ENCODE data around the gene FASLG. TPM values are rescaled to one million over a fixed set of nuclear protein-coding genes. Genes with fewer than 3 reads are reported as not detected.
A peak's percentile ranks its signal among the peaks of the same experiment; 100 is the strongest.

The FASLG gene
- total and polyA plus RNA-seq, 10 donors = 0.44 to 7.1 (median 2.9) TPM

DNA sequence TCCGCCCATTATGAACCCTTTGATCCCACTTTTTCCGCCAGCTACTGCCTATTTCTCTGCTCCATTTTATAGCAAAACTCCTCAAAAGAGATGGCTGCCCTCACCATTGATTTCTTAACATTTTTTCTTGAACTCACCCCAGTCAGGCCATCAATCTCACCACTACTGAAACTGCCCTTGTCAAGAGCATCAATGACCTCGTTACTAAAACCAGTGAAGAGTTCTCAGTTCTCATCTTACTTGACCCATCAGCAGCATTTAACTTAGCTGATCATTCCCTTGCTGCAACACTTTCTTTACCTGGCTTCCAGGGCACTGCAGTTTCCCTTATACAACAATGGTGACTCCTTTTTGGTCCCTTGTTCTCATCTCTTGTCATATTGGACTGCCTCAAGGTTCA is 35.2 kb upstream of the FASLG start:
- no peak overlapping the region for H3K4me3 ChIP-seq
- intact Hi-C loops (cut with DNase I; ENCODE audit: low total_unique reads) = loop anchor here (10.0 kb wide), 1 partner anchor 91 kb away; no protein-coding TSS in a partner anchor
- H3K27ac ChIP-seq = no peak overlapping the region
- peaks cover 4 to 35% (median 30%) of the 10 kb centered on the region in 8 donors for H3K9me3 ChIP-seq
- TF ChIP-seq, protein P1, sequence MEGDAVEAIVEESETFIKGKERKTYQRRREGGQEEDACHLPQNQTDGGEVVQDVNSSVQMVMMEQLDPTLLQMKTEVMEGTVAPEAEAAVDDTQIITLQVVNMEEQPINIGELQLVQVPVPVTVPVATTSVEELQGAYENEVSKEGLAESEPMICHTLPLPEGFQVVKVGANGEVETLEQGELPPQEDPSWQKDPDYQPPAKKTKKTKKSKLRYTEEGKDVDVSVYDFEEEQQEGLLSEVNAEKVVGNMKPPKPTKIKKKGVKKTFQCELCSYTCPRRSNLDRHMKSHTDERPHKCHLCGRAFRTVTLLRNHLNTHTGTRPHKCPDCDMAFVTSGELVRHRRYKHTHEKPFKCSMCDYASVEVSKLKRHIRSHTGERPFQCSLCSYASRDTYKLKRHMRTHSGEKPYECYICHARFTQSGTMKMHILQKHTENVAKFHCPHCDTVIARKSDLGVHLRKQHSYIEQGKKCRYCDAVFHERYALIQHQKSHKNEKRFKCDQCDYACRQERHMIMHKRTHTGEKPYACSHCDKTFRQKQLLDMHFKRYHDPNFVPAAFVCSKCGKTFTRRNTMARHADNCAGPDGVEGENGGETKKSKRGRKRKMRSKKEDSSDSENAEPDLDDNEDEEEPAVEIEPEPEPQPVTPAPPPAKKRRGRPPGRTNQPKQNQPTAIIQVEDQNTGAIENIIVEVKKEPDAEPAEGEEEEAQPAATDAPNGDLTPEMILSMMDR (IDR thresholded peaks at IDR 0.05 in 8 of 11, conservative IDR thresholded peaks at IDR 0.05 in 3 of 11) = no peak
- TF ChIP-seq POLR2AphosphoS5 (IDR thresholded peaks at IDR 0.05) (no peak), POLR2A (IDR thresholded peaks at IDR 0.05) (no peak)
- no peak for DNase-seq
- H3K27me3 ChIP-seq (replicated peaks in 1 of 7) = no peaks in the 10 kb centered on the region
- 84 to 89% (median 85%) methylated on average over 3 of the region's 3 CpGs for WGBS, 5 donors
- peaks cover 0 to 20% (median 2%) of the 10 kb centered on the region in 6 donors for H3K4me1 ChIP-seq
- H3K36me3 ChIP-seq = no peaks in the 10 kb centered on the region

DNA sequence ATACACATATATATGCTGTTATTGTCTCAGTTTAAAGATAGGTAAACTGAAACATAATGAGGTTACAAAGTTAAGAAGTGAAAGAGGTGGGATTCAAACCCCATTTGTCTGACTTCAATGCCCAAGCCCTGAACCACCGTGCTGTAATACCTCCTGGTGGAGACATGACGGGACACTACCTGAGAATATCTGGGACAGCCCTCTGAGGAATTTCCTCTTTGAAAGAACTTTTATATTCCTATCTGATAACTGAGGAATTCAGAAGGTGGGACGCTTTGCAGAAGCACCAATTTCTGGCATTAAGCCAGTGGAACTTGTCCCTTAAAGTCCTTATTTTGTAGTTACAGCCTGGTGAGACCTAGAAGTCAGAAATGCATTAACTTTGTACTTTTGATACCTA is 32.1 kb upstream of the FASLG start:
- intact Hi-C loops (cut with DNase I; ENCODE audit: low total_unique reads) = loop anchor here (10.0 kb wide), 1 partner anchor 88 kb away; no protein-coding TSS in a partner anchor
- no peak for DNase-seq
- Histone ChIP-seq H3K27me3 (replicated peaks in 1 of 7) (no peaks in the 10 kb centered on the region), H3K36me3 (no peaks in the 10 kb centered on the region), H3K4me3 (no peak overlapping the region), H3K27ac (no peak overlapping the region), H3K9me3 (peaks cover 0 to 8% (median 3%) of the 10 kb centered on the region in 8 donors), H3K4me1 (peaks cover 0 to 29% (median 2%) of the 10 kb centered on the region in 6 donors)
- 63 to 88% (median 82%) methylated on average over 3 of the region's 3 CpGs for WGBS, 5 donors
- TF ChIP-seq POLR2AphosphoS5 (IDR thresholded peaks at IDR 0.05) = no peak
- TF ChIP-seq, protein P1 (IDR thresholded peaks at IDR 0.05 in 8 of 11, conservative IDR thresholded peaks at IDR 0.05 in 3 of 11) = no peak
- TF ChIP-seq POLR2A (IDR thresholded peaks at IDR 0.05) = no peak

DNA sequence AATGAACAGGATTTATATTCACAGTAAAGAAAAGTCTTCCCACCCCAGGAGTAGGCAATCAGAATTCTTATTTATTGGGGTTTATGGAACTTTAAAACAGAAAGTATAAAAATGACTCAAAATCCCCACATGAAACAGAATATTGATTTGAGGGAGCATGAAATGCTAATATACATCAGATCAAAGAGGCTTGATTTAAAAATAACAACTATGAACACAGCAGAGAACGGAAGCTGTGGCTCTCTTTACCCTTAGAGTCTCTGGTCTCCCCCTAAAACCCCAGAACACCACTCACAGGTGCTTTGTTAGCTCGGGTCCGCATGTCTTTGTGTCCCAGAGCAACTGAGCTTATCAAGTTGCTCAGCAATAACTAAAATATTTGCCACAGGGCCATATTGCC is 31.2 kb upstream of the FASLG start:
- Histone ChIP-seq H3K36me3 (no peaks in the 10 kb centered on the region), H3K9me3 (peaks cover 0 to 12% (median 6%) of the 10 kb centered on the region in 8 donors), H3K27ac (peak overlapping the region in 3 of 8 donors; percentile 2 to 28 (median 28)), H3K4me1 (peaks cover 0 to 29% (median 2%) of the 10 kb centered on the region in 6 donors), H3K4me3 (no peak overlapping the region), H3K27me3 (replicated peaks in 1 of 7) (no peaks in the 10 kb centered on the region)
- no peak for TF ChIP-seq POLR2A (IDR thresholded peaks at IDR 0.05)
- TF ChIP-seq, protein P1 (IDR thresholded peaks at IDR 0.05 in 8 of 11, conservative IDR thresholded peaks at IDR 0.05 in 3 of 11) = no peak
- DNase-seq = no peak
- WGBS, 5 donors = 59 to 79% (median 69%) methylated on average over 3 of the region's 3 CpGs
- intact Hi-C loops (cut with DNase I; ENCODE audit: low total_unique reads) = loop anchor here (10.0 kb wide), 1 partner anchor 87 kb away; no protein-coding TSS in a partner anchor

DNA sequence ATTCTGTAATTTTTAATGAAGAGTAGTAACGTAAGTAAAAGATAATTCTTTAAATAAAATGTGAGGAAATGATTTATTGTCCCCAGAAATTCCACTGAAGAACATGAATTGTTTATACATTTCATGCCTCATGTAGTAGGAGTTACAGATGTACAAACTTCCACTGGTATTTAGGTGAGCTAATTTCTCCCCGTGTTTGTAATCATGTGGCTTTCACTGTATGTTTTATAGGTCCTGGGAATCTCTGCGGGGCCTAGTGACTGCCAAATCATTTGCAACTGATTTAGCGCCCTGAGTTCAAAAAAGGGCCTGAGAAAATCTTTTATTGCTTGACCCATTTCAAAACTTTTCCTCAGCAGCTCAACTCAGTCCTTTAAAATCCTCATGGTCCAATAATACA is 30.5 kb upstream of the FASLG start:
- Histone ChIP-seq H3K27me3 (replicated peaks in 1 of 7) (no peaks in the 10 kb centered on the region), H3K4me1 (peaks cover 0 to 29% (median 2%) of the 10 kb centered on the region in 6 donors), H3K36me3 (no peaks in the 10 kb centered on the region), H3K9me3 (peaks cover 0 to 12% (median 6%) of the 10 kb centered on the region in 8 donors), H3K27ac (peak overlapping the region in 2 of 8 donors; percentile 2 to 28), H3K4me3 (no peak overlapping the region)
- WGBS, 5 donors = 89 to 95% (median 92%) methylated on average over 4 of the region's 4 CpGs
- intact Hi-C loops (cut with DNase I; ENCODE audit: low total_unique reads) = loop anchor here (10.0 kb wide), 1 partner anchor 86 kb away; no protein-coding TSS in a partner anchor
- TF ChIP-seq POLR2AphosphoS5 (IDR thresholded peaks at IDR 0.05) (no peak), POLR2A (IDR thresholded peaks at IDR 0.05) (no peak)
- TF ChIP-seq, protein P1 (IDR thresholded peaks at IDR 0.05 in 8 of 11, conservative IDR thresholded peaks at IDR 0.05 in 3 of 11) = no peak
- no peak for DNase-seq
